DMS114 treated with DMSO at 0.1 percent for 48 hours (cell line): ENCODE measurements around the gene LRRC8A.
"Not testable (repeated sequence)": the region's sequence is repeated elsewhere in the genome, so short reads cannot be mapped to it uniquely, and the experiment has no call there.

Source experiments
- DNase-seq: peaks from one replicate; lab custom pipeline; 2025; ENCODE audit not compliant: unreplicated experiment; lab: John Stamatoyannopoulos, UW

Gene LRRC8A

DNA sequence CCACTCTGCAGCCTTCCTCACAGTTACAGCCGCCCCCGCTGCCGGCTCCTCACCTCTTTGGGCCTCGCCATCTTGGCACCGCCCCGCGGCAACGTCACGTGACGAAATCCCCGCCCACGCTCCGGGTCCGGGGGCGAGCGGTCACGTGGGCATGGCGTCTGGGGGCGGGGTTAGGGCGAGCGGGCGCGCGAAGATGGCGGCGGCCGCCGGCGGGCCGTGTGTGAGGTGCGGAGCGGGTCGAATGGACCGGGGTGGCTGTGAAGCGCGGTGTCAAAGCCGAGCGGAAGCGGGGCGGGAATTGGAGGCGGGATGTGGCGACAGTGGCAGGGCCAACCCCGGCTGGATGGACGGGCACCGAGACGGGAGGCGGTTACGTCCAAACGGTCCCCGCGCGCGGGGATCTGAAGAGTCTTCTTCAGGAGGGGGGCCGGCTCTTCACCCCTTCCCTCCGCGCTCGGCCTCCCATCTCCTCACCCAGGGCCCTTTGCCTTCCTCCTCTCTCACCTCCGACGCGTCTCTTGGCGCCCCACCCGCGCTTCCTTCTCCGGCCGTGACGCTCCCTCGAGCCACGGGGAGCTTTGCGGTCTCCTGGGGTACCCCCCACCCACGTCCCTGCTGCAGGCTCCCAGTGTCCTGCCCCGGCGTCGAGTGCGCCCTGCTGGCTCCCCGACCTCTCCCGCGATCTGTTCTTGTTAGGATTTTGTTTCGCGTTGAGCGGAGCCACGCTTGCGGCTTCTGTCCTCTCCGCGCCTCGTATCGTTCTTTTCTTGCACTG is 65.8 kb downstream of the LRRC8A start, which contains the start of the genes DOLK and NUP188:
Gene DOLK, minus strand, starts transcription at position 77 of the 775 bp plus-strand sequence. CDS start 300 bp downstream, outside the sequence.
Gene NUP188, plus strand, starts transcription at position 173 of the 775 bp plus-strand sequence. Its CDS starts 21 bp downstream, at position 194.
- DNase-seq = peak; percentile 54

DNA sequence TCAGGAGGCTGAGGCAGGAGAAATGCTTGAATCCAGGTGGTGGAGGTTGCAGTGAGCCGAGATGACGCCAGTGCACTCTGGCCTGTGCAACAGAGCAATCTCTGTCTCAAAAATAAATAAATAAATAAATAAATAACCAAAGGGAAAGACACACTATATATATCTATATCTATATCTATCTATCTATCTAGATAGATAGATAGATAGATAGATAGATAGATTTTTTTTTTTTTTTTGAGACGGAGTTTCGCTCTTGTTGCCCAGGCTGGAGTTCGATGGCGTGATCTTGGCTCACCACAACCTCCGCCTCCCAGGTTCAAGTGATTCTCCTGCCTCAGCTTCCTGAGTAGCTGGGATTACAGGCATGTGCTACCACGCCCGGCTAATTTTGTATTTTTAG is 79.5 kb downstream of the LRRC8A start:
- DNase-seq = not testable (repeated sequence)
